Glutamatergic neuron (in vitro differentiated cells): ENCODE data around the gene SEPTIN6. TPM values are rescaled to one million over a fixed set of nuclear protein-coding genes. Genes with fewer than 3 reads are reported as not detected.

ENCODE experiments used
- DNase-seq: peaks from one replicate; pipeline ENCODE4 v3.0.0; 2022
- H3K27ac Mint-ChIP-seq: one replicate; pipeline ENCODE4 v1.8.0; 2020; ENCODE audit warnings: mild to moderate bottlenecking, mixed read lengths, inconsistent platforms; ENCODE audit not compliant: unreplicated experiment
- H3K27me3 Mint-ChIP-seq: one replicate; pipeline ENCODE4 v1.8.0; 2020; ENCODE audit warnings: mild to moderate bottlenecking, moderate library complexity, mixed read lengths, inconsistent platforms; ENCODE audit not compliant: unreplicated experiment
- H3K36me3 Mint-ChIP-seq: one replicate; pipeline ENCODE4 v1.8.0; 2020; ENCODE audit warnings: mild to moderate bottlenecking, mixed read lengths, inconsistent platforms; ENCODE audit not compliant: unreplicated experiment
- H3K4me1 Mint-ChIP-seq: one replicate; pipeline ENCODE4 v1.8.0; 2020; ENCODE audit warnings: mild to moderate bottlenecking, low read depth, mixed read lengths, inconsistent platforms; ENCODE audit not compliant: unreplicated experiment
- H3K4me3 Mint-ChIP-seq: one replicate; pipeline ENCODE4 v1.8.0; 2020; ENCODE audit warnings: mild to moderate bottlenecking, mixed read lengths, inconsistent platforms; ENCODE audit not compliant: unreplicated experiment
- H3K9me3 Mint-ChIP-seq: one replicate; pipeline ENCODE4 v1.8.0; 2020; ENCODE audit warnings: mild to moderate bottlenecking, moderate library complexity, mixed read lengths, inconsistent platforms; ENCODE audit not compliant: unreplicated experiment
- CTCF ChIP-seq: fragments of 200-600 bp; sonication (generic); IDR thresholded peaks from one replicate; pipeline ENCODE4 v1.5.0; 2021; ENCODE audit not compliant: partially characterized antibody, unreplicated experiment
- total RNA-seq: library from RNA; stranded (reverse); fragmentation: NEBNext Ultra II Directional; extraction: Animal tissue kit (Norgen Biotek cat#: 25700); gene quantifications from one replicate; pipeline ENCODE4 v1.2.1, GENCODE V29; 2021; ENCODE audit not compliant: unreplicated experiment

The SEPTIN6 gene
- total RNA-seq, 1 donor from 2014 or later = 243 TPM

DNA sequence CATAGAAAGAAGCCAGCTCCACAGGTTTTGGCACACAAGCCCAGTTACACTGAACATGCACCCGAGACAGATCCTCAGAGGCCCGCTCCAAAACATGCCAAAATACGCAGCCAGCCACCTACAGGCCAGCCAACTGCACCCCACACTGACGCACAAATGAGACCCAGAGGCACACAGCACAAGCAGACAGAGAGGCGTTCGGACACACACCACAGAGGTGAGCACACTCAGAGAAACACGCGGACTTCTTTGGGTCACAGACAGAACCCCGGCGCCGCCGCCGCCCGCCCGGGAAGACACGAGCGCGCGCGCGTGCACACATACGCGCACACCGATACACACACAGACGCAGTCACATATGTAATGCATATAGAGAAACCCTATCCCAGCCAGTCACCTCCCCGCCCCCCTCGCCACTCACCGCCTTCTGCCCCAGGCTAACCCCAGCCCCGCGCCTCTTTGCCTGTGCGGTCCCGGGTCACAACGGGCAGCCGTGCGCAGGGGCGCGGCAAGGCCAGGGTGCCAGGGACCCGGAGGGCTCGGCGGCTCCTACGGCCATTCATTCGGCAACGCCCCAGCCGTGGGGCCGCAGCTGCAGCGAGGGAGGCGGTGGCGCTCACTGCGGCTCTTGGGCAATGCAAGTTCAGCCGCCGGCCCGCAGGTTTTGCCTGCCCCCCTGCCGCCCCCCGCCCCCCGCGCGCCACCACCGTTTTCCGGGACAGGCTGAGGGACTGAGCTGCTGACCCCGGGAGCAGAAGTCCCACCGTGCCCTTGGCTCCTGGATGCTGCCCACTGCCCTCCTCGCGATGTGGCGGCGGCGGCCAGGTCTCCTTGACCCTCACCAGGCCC is 553 bp downstream of the SEPTIN6 start:
- H3K27me3 Mint-ChIP-seq = peaks cover 5% of the 10 kb centered on the region
- peaks cover 10% of the 10 kb centered on the region for H3K4me1 Mint-ChIP-seq
- no peak for TF ChIP-seq CTCF
- H3K9me3 Mint-ChIP-seq = peaks cover 6% of the 10 kb centered on the region
- H3K27ac Mint-ChIP-seq = peak overlapping the region; percentile 97
- H3K4me3 Mint-ChIP-seq = peak overlapping the region; percentile 97
- DNase-seq = peak; percentile 57
- no peaks in the 10 kb centered on the region for H3K36me3 Mint-ChIP-seq

- DNase-seq = peak; percentile 52
- no peaks in the 10 kb centered on the region for H3K36me3 Mint-ChIP-seq
Measured at GRCh38 chrX:119690921-119691716, 1.8 kb downstream of the SEPTIN6 start.

GRCh38 chrX:119688911-119689321 is 4.1 kb downstream of the SEPTIN6 start:
- peak overlapping the region; percentile 57 for H3K4me3 Mint-ChIP-seq
- no peak for TF ChIP-seq CTCF
- DNase-seq = no peak

More at GRCh38 chrX:119690921-119691716, 1.8 kb downstream of the SEPTIN6 start:
- TF ChIP-seq CTCF = no peak
- peak overlapping the region; percentile 97 for H3K4me3 Mint-ChIP-seq
- H3K27ac Mint-ChIP-seq = peak overlapping the region; percentile 97
- H3K27me3 Mint-ChIP-seq = peaks cover 5% of the 10 kb centered on the region
- peaks cover 13% of the 10 kb centered on the region for H3K4me1 Mint-ChIP-seq
- peaks cover 14% of the 10 kb centered on the region for H3K9me3 Mint-ChIP-seq

GRCh38 chrX:119687661-119688413 is 5.1 kb downstream of the SEPTIN6 start:
- H3K4me1 Mint-ChIP-seq = peaks cover 9% of the 10 kb centered on the region
- no peaks in the 10 kb centered on the region for H3K36me3 Mint-ChIP-seq
- peak overlapping the region; percentile 98 for H3K27ac Mint-ChIP-seq
- peak overlapping the region; percentile 81 for H3K4me3 Mint-ChIP-seq
- peaks cover 17% of the 10 kb centered on the region for H3K9me3 Mint-ChIP-seq
- no peak for DNase-seq
- H3K27me3 Mint-ChIP-seq = peaks cover 5% of the 10 kb centered on the region
- TF ChIP-seq CTCF = no peak

More at GRCh38 chrX:119688911-119689321, 4.1 kb downstream of the SEPTIN6 start:
- peaks cover 5% of the 10 kb centered on the region for H3K27me3 Mint-ChIP-seq
- H3K4me1 Mint-ChIP-seq = peaks cover 9% of the 10 kb centered on the region
- H3K27ac Mint-ChIP-seq = peak overlapping the region; percentile 75
- H3K36me3 Mint-ChIP-seq = no peaks in the 10 kb centered on the region
- H3K9me3 Mint-ChIP-seq = peaks cover 17% of the 10 kb centered on the region
